ENCODE results near the gene ZSCAN10.

DNA sequence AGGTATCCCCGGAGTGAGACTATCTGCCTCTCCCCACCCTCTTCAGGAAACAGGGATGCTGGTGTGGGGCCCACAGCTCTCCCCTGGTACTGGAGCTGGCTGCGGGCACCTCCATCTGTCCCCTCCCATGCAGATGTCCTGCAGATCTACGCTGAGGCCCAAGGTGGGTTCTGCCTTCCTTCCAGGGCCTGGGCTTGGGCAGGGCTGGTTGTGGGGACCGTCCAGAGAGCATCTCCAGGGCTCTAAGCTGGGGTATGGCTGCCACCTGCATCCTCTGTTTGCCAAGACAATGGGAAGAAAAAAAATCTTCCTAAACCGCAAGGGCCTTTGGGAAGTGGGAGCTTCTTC lies 48.6 kb upstream of the ZSCAN10 start:
- TF ChIP-seq, protein P1, sequence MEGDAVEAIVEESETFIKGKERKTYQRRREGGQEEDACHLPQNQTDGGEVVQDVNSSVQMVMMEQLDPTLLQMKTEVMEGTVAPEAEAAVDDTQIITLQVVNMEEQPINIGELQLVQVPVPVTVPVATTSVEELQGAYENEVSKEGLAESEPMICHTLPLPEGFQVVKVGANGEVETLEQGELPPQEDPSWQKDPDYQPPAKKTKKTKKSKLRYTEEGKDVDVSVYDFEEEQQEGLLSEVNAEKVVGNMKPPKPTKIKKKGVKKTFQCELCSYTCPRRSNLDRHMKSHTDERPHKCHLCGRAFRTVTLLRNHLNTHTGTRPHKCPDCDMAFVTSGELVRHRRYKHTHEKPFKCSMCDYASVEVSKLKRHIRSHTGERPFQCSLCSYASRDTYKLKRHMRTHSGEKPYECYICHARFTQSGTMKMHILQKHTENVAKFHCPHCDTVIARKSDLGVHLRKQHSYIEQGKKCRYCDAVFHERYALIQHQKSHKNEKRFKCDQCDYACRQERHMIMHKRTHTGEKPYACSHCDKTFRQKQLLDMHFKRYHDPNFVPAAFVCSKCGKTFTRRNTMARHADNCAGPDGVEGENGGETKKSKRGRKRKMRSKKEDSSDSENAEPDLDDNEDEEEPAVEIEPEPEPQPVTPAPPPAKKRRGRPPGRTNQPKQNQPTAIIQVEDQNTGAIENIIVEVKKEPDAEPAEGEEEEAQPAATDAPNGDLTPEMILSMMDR (CRISPR knock-in tag; IDR thresholded peaks at IDR 0.05): no peak
- TF ChIP-seq TCF7 (IDR thresholded peaks at IDR 0.05; ENCODE audit: low read depth): no peak
- TF ChIP-seq ZNF275 (CRISPR knock-in tag; IDR thresholded peaks at IDR 0.05; ENCODE audit: borderline replicate concordance): no peak
- TF ChIP-seq HDAC2 (CRISPR knock-in tag; IDR thresholded peaks at IDR 0.05): no peak
- TF ChIP-seq EZH2 (conservative IDR thresholded peaks at IDR 0.05; ENCODE audit: low read depth, low read length): no peak
- no peak for TF ChIP-seq MXI1 (IDR thresholded peaks at IDR 0.05; ENCODE audit: borderline replicate concordance, low read depth, low read length)
- TF ChIP-seq ATF2 (CRISPR knock-in tag; IDR thresholded peaks at IDR 0.05): no peak
- TF ChIP-seq ZNF276 (CRISPR knock-in tag; IDR thresholded peaks at IDR 0.05; ENCODE audit: low read depth): no peak
- TF ChIP-seq SMAD3 (CRISPR knock-in tag; IDR thresholded peaks at IDR 0.05): no peak
- TF ChIP-seq MTA3 (CRISPR knock-in tag; IDR thresholded peaks at IDR 0.05): no peak
